ENCODE measurements around the gene SOS1.

The SOS1 gene

DNA sequence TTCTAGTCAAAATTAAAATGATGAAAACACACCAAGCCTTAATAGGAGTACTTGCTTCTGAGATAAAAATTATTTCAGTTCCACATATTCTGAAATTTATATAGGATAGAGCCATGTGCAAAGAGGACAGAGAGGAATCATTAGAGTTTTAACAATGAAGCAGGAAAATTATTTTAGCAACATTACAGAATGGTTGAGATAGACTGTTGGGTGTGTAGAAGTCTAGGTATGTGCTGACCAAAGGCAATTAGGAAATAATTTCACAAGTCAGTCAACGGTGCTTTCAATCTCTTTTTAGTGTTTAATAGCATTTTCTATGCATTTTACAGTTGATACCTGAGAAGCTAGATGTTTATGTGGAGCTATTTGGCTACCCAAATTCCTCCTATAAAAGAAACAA lies 25.2 kb downstream of the SOS1 start:
- no peak overlapping the region for H3K4me3 ChIP-seq (ENCODE audit: low read depth, low read length)
- in situ Hi-C loops (cut with HindIII; ENCODE audit: low sequenced_read_pairs): no loop called here
- DNase-seq (ENCODE audit: low read depth): no peak
- TF ChIP-seq, protein P1, sequence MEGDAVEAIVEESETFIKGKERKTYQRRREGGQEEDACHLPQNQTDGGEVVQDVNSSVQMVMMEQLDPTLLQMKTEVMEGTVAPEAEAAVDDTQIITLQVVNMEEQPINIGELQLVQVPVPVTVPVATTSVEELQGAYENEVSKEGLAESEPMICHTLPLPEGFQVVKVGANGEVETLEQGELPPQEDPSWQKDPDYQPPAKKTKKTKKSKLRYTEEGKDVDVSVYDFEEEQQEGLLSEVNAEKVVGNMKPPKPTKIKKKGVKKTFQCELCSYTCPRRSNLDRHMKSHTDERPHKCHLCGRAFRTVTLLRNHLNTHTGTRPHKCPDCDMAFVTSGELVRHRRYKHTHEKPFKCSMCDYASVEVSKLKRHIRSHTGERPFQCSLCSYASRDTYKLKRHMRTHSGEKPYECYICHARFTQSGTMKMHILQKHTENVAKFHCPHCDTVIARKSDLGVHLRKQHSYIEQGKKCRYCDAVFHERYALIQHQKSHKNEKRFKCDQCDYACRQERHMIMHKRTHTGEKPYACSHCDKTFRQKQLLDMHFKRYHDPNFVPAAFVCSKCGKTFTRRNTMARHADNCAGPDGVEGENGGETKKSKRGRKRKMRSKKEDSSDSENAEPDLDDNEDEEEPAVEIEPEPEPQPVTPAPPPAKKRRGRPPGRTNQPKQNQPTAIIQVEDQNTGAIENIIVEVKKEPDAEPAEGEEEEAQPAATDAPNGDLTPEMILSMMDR (IDR thresholded peaks at IDR 0.05; ENCODE audit: low read depth, low read length, missing control alignments): no peak

DNA sequence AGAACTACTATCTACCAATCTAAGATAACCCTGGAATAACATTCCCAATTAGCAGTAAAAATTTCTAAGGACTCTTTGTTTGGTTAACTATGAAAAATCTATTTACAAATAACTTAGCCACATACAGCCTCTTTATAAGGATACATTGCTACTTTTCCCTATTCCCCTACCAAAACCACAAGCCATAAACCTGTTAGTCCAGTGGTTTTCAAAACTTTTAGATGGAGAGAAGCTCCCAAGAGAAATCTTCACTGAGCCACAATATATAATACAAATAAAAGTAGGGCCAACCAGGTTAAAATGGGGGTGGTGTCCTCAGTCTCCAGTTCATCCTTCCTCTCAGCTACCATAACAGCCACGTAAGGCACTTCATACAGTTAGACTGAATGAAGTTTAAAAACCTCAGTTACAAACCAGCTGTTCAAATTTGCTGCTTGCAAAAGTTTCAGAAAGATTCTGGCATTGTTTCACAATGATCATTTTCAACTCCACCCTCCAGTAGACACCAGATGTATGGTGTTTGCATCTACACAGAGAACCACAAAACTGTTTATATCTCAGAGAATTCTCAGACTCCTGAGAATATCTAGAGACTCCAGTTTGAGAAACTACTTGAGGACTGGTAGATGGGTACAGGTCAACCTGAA lies 26.0 kb downstream of the SOS1 start:
- H3K4me3 ChIP-seq (ENCODE audit: low read depth, low read length): no peak overlapping the region
- no peak for DNase-seq (ENCODE audit: low read depth)
- TF ChIP-seq, protein P1 (IDR thresholded peaks at IDR 0.05; ENCODE audit: low read depth, low read length, missing control alignments): no peak
- in situ Hi-C loops (cut with HindIII; ENCODE audit: low sequenced_read_pairs): no loop called here

DNA sequence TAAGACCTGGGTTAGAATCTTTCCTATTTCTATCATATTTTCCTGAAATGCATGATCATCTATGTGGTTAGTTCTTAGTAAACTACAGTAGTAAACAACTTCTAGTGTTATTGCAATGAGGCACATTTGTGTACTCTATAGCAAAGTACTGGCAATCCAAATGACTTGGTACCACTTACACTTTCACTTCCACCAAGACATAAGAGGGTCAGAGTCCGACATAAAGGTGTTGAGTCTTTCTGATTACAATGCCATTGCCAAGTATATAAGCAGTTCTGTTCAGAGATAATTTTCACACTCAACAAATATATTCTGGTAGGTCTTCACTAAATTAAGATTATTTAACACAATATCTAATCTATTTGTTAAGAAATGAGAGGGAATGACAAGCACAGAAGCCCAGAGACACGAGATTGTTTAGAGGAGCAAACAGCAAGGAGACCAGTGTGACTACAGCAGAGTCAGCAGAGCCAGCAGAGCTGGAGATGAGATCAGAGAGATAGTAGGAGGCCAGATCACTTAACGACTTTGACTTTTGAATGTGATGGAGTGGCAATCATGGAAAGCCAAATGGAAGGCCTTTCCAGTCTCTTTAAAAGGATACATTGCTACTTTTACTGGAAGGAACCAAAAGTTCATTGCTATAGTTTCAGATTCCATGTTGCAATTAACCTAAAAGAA lies 27.5 kb downstream of the SOS1 start:
- H3K4me3 ChIP-seq (ENCODE audit: low read depth, low read length): no peak overlapping the region
- in situ Hi-C loops (cut with HindIII; ENCODE audit: low sequenced_read_pairs): no loop called here
- no peak for DNase-seq (ENCODE audit: low read depth)
- TF ChIP-seq, protein P1 (IDR thresholded peaks at IDR 0.05; ENCODE audit: low read depth, low read length, missing control alignments): no peak

DNA sequence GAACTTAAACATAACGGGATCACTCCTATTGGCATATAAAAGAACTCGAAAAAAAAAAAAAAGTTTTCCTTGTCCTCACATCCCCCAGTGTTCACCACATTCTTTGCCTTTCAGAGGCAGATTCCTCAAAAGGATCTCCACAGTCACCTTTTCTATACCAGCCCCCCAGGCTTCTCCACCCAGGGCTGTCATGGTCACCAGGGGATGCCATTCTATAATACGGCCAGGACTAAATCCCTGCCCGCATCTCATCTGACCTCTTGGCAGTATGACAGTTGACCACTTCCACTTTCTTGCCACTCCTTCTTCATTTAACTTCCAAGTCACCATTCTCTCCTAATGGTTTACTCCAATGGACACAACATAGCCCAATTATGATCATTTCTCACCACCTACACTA lies 29.3 kb downstream of the SOS1 start:
- no peak overlapping the region for H3K4me3 ChIP-seq (ENCODE audit: low read depth, low read length)
- DNase-seq (ENCODE audit: low read depth): no peak
- TF ChIP-seq, protein P1 (IDR thresholded peaks at IDR 0.05; ENCODE audit: low read depth, low read length, missing control alignments): no peak
- in situ Hi-C loops (cut with HindIII; ENCODE audit: low sequenced_read_pairs): no loop called here

DNA sequence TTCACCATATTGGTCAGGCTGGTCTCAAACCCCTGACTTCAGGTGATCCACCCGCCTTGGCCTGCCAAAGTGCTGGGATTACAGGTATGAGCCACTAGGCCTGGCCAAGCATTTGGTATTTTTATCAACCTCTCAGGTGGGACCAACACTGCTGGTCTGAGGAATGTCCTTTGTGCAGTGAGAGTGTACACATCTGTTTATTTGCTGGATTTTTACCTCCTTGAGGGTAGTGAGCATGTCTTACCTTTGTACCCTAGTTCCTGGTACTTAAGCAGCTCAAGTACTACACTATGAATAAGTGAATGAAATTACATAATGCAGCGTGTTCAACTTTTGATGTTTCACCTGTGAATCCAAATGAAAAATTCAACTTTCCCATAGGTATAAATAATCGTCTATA lies 29.8 kb downstream of the SOS1 start:
- in situ Hi-C loops (cut with HindIII; ENCODE audit: low sequenced_read_pairs): no loop called here
- no peak overlapping the region for H3K4me3 ChIP-seq (ENCODE audit: low read depth, low read length)
- TF ChIP-seq, protein P1 (IDR thresholded peaks at IDR 0.05; ENCODE audit: low read depth, low read length, missing control alignments): no peak
- DNase-seq (ENCODE audit: low read depth): no peak

DNA sequence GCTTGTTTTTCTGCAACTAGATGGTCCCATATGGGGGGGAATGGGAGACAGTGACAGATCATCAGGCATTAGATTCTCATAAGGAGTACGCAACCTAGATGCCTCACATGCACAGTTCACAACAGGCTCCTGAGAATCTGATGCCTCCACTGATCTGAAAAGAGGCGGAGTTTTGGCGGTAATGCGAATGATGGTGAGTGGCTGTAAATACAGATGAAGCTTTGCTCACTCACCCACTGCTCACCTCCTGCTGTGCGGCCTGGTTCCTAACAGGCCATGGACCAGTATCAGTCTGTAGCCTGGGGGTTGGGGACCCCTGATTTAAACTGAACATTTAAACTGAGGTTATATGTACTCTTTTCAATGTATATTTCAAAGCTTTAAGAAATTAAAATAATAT lies 40.7 kb downstream of the SOS1 start:
- TF ChIP-seq, protein P1 (IDR thresholded peaks at IDR 0.05; ENCODE audit: low read depth, low read length, missing control alignments): no peak
- H3K4me3 ChIP-seq (ENCODE audit: low read depth, low read length): no peak overlapping the region
- no peak for DNase-seq (ENCODE audit: low read depth)
- in situ Hi-C loops (cut with HindIII; ENCODE audit: low sequenced_read_pairs): no loop called here

Measured in astrocyte of the cerebellum (primary cell).